MCF 10A (cell line): ENCODE data around the gene TSPYL1. TPM values are rescaled to one million over a fixed set of nuclear protein-coding genes. Genes with fewer than 3 reads are reported as not detected.

Experiments
- BruUV-seq: library from RNA; stranded (reverse); fragments of 400-500 nt; replicated peaks from 2 replicates; lab custom pipeline; 2021; lab: Mats Ljungman, UMichigan
- CTCF ChIA-PET: fragments of 300-600 bp; sonication (Branson Sonifier 250); formaldehyde crosslinking; extraction: SDS; loops from one replicate; lab custom pipeline; 2021; ENCODE audit warnings: antibody characterized with exemption, inconsistent platforms; lab: Yijun Ruan, JAX
- POLR2A ChIA-PET: fragments of 300-600, 350-650 bp; sonication (Branson Sonifier 250); formaldehyde crosslinking; extraction: SDS; loops from one replicate; lab custom pipeline; 2020; ENCODE audit warnings: antibody characterized with exemption, inconsistent platforms; lab: Yijun Ruan, JAX
- DNase-seq: peaks from one replicate; pipeline ENCODE4 v3.0.0-alpha.2; 2018; ENCODE audit not compliant: unreplicated experiment
- H3K27ac Mint-ChIP-seq: one replicate; pipeline ENCODE4 v1.8.0; 2022; ENCODE audit warnings: mild to moderate bottlenecking, low read depth, mixed read lengths; ENCODE audit not compliant: unreplicated experiment
- H3K27me3 Mint-ChIP-seq: one replicate; pipeline ENCODE4 v1.8.0; 2022; ENCODE audit warnings: mixed read lengths; ENCODE audit not compliant: insufficient read depth, unreplicated experiment
- H3K36me3 Mint-ChIP-seq: one replicate; pipeline ENCODE4 v1.8.0; 2022; ENCODE audit warnings: mild to moderate bottlenecking, moderate library complexity, mixed read lengths; ENCODE audit not compliant: insufficient read depth, unreplicated experiment
- H3K4me1 Mint-ChIP-seq: one replicate; pipeline ENCODE4 v1.8.0; 2022; ENCODE audit warnings: mixed read lengths; ENCODE audit not compliant: insufficient read depth, unreplicated experiment
- H3K4me3 Mint-ChIP-seq: one replicate; pipeline ENCODE4 v1.8.0; 2022; ENCODE audit warnings: mild to moderate bottlenecking, moderate library complexity, mixed read lengths; ENCODE audit not compliant: unreplicated experiment
- H3K9me3 Mint-ChIP-seq: one replicate; pipeline ENCODE4 v1.8.0; 2022; ENCODE audit warnings: mixed read lengths; ENCODE audit not compliant: unreplicated experiment
- intact Hi-C: fragments of 100-400 bp; cut with micrococcal nuclease; formaldehyde crosslinking; loops from 2 replicates; pipeline ENCODE4 v1.14.1; 2022
- total RNA-seq: library from RNA; stranded (reverse); gene quantifications from 2 replicates; pipeline ENCODE4 v1.2.3, GENCODE V29; 2022
- TF ChIP-seq, protein P1 (sequence below): fragments of 200-600 bp; IDR thresholded peaks from one replicate; pipeline ENCODE4 v1.8.0; 2022; ENCODE audit warnings: antibody characterized with exemption, mild to moderate bottlenecking; ENCODE audit not compliant: unreplicated experiment

TSPYL1 gene
- total RNA-seq, 1 experiment from 2014 or later, result 67.4 TPM

GRCh38 chr6:116278481-116278829 is 1.3 kb downstream of the TSPYL1 start:
- ChIA-PET POLR2A (interaction anchor here (0.7 to 5.4 kb wide), 26 partner anchors 10 to 387 kb away, joined by 3 to 135 read pairs (median 16); partner anchors contain the start of genes DSE, NT5DC1, RWDD1 and TSPYL4), CTCF (interaction anchor here (0.6 to 5.4 kb wide), 7 partner anchors 9 to 352 kb away, joined by 3 to 60 read pairs (median 4); no protein-coding TSS in a partner anchor)
- no peak for DNase-seq
- H3K27me3 Mint-ChIP-seq, result no peaks in the 10 kb centered on the region
- intact Hi-C loops, result no loop called here
- no peaks in the 10 kb centered on the region for H3K9me3 Mint-ChIP-seq
- H3K4me1 Mint-ChIP-seq, result peaks cover 33% of the 10 kb centered on the region
- peak overlapping the region; percentile 86 for H3K4me3 Mint-ChIP-seq
- peak overlapping the region; percentile 85 for H3K27ac Mint-ChIP-seq
- BruUV-seq, result no TSS peak
- TF ChIP-seq, protein P1, sequence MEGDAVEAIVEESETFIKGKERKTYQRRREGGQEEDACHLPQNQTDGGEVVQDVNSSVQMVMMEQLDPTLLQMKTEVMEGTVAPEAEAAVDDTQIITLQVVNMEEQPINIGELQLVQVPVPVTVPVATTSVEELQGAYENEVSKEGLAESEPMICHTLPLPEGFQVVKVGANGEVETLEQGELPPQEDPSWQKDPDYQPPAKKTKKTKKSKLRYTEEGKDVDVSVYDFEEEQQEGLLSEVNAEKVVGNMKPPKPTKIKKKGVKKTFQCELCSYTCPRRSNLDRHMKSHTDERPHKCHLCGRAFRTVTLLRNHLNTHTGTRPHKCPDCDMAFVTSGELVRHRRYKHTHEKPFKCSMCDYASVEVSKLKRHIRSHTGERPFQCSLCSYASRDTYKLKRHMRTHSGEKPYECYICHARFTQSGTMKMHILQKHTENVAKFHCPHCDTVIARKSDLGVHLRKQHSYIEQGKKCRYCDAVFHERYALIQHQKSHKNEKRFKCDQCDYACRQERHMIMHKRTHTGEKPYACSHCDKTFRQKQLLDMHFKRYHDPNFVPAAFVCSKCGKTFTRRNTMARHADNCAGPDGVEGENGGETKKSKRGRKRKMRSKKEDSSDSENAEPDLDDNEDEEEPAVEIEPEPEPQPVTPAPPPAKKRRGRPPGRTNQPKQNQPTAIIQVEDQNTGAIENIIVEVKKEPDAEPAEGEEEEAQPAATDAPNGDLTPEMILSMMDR, result no peak
- H3K36me3 Mint-ChIP-seq, result peaks cover 57% of the 10 kb centered on the region

- Mint-ChIP-seq H3K27ac (peak overlapping the region; percentile 85), H3K4me1 (peaks cover 33% of the 10 kb centered on the region), H3K4me3 (peak overlapping the region; percentile 86), H3K9me3 (no peaks in the 10 kb centered on the region), H3K36me3 (peaks cover 71% of the 10 kb centered on the region), H3K27me3 (no peaks in the 10 kb centered on the region)
- ChIA-PET POLR2A (interaction anchor here (0.7 to 5.4 kb wide), 11 partner anchors 8 to 368 kb away, joined by 3 to 135 read pairs (median 38); partner anchors contain the start of genes DSE, RWDD1 and TSPYL4), CTCF (interaction anchor here (0.9 to 5.4 kb wide), 8 partner anchors 8 to 283 kb away, joined by 3 to 60 read pairs (median 7); partner anchors contain the start of gene TSPYL4)
- TF ChIP-seq, protein P1, result no peak
- no TSS peak for BruUV-seq
- intact Hi-C loops, result no loop called here
- DNase-seq, result no peak
Observed at GRCh38 chr6:116277124-116277523, 2.6 kb downstream of the TSPYL1 start.

GRCh38 chr6:116271149-116271708 is 8.5 kb downstream of the TSPYL1 start:
- no peak for DNase-seq
- CTCF ChIA-PET, result interaction anchor here (0.7 to 10.5 kb wide), 11 partner anchors 8 to 345 kb away, joined by 3 to 155 read pairs (median 7); partner anchors contain the start of genes CALHM5, RSPH4A and TSPYL1
- Mint-ChIP-seq H3K27ac (no peak overlapping the region), H3K9me3 (no peaks in the 10 kb centered on the region), H3K36me3 (peaks cover 57% of the 10 kb centered on the region), H3K4me3 (no peak overlapping the region), H3K4me1 (peaks cover 16% of the 10 kb centered on the region), H3K27me3 (no peaks in the 10 kb centered on the region)
- intact Hi-C loops, result no loop called here
- no TSS peak for BruUV-seq
- TF ChIP-seq, protein P1, result no peak
- POLR2A ChIA-PET, result interaction anchor here (0.9 to 5.8 kb wide), 3 partner anchors 8 to 300 kb away, joined by 4 to 103 read pairs (median 19); partner anchors contain the start of genes RWDD1, TSPYL1 and TSPYL4
